ENCODE measurements around the gene EIF4E2.
"Not testable (repeated sequence)": the region's sequence is repeated elsewhere in the genome, so short reads cannot be mapped to it uniquely, and the experiment has no call there.

The EIF4E2 gene

DNA sequence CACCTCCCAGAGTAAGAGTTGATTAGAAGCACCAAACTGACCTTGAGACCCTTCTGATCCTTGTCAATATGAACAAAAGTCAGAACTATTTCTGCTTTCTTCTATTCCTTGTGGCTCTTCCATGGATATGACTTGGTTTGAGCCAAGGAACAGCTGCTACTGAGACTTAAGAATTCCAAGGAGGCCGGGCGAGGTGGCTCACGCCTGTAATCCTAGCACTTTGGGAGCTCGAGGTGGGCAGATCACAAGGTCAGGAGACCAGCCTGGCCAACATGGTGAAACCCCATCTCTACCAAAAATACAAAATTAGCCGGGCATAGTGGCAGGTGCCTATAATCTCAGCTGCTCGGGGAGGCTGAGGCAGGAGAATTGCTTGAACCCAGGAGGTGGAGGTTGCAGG is 20.0 kb downstream of the EIF4E2 start:
- DNase-seq, result not testable (repeated sequence)

GRCh38 chr2:232571026-232571474 is 20.6 kb downstream of the EIF4E2 start:
- no peak for DNase-seq

DNA sequence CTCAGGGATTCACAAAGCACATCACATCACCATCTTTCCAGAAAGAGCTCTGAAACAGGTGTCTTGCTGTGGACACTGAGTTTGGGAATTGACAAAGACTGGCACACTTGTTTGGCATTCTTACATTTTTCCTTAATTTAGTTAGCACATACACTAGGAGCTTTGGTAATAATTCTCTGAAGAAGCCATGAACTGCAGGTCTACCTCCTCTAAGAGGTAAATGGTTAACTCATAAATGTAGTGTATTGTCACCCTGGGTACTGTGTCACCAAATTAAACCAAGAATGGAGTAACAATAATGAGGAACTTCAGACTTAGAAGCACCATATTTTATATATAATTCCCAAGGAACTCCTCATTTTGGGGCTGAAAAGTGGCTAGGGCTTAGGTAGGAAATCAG is 22.6 kb downstream of the EIF4E2 start:
- DNase-seq, result no peak

- no peak for DNase-seq
Measured at GRCh38 chr2:232573771-232574435, 23.4 kb downstream of the EIF4E2 start.

- no peak for DNase-seq
Measured at GRCh38 chr2:232574674-232575403, 24.4 kb downstream of the EIF4E2 start.

- no peak for DNase-seq
Measured at GRCh38 chr2:232575404-232575746, 24.9 kb downstream of the EIF4E2 start.

GRCh38 chr2:232576995-232577394 is 26.5 kb downstream of the EIF4E2 start:
- DNase-seq, result no peak

GRCh38 chr2:232577841-232578240 is 27.4 kb downstream of the EIF4E2 start:
- DNase-seq, result no peak

- no peak for DNase-seq
Measured at GRCh38 chr2:232578626-232579025, 28.1 kb downstream of the EIF4E2 start.

- DNase-seq, result no peak
Measured at GRCh38 chr2:232580648-232580981, 30.1 kb downstream of the EIF4E2 start.

GRCh38 chr2:232581725-232582124 is 31.2 kb downstream of the EIF4E2 start:
- no peak for DNase-seq

GRCh38 chr2:232584238-232584637 is 33.7 kb downstream of the EIF4E2 start:
- no peak for DNase-seq

DNA sequence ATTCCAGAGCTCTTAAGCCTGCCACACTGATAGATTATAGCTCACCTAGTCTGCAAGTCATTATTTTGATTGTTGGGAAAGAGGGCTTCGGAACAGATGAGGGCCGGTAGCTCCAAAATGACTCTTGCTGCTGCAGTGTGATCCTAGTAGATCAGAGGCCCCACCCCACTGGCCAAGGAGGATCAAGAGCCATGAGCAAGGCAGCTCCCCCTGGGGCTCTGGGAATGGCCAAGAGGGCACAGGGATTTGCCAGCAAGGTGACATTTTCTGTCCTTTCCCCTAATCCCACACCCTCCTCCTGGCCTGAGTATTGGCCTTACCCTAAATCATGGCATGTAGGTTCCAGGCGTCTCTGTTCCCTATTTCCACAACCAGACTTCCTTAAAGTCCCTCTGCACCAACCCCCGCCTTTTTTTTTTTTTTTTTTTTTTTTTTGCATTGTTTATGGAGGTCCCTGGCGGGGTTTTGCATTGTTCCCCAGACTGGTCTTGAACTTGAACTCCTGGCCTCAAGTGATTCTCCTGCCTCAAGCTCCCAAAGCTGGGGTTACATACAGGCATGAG is 36.5 kb downstream of the EIF4E2 start:
- DNase-seq, result no peak

GRCh38 chr2:232587512-232587911 is 37.0 kb downstream of the EIF4E2 start:
- no peak for DNase-seq

DNA sequence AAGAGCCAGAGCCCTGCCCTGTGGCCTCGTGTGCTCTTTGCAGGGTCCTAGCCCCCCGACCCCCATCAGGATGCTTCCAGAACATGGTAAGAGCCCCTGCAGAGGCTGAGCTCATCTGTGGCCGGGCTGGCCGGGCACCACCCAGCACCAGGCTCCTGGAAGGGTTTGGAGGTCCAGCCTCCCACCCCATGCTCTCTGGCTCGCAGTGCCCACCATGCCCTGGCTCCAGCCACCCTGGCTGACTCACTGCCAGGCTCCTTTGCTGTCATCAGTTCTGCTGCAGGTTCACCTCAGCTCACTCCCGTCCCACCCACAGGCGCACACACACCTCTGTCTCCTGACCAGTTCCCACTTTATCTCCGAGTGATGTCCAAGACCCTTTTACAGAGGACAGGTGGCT is 37.5 kb downstream of the EIF4E2 start:
- no peak for DNase-seq

- DNase-seq, result no peak
Measured at GRCh38 chr2:232588680-232589585, 38.4 kb downstream of the EIF4E2 start.

- DNase-seq, result no peak
Measured at GRCh38 chr2:232592772-232593395, 42.4 kb downstream of the EIF4E2 start.

GRCh38 chr2:232593982-232594381 is 43.5 kb downstream of the EIF4E2 start:
- no peak for DNase-seq

DNA sequence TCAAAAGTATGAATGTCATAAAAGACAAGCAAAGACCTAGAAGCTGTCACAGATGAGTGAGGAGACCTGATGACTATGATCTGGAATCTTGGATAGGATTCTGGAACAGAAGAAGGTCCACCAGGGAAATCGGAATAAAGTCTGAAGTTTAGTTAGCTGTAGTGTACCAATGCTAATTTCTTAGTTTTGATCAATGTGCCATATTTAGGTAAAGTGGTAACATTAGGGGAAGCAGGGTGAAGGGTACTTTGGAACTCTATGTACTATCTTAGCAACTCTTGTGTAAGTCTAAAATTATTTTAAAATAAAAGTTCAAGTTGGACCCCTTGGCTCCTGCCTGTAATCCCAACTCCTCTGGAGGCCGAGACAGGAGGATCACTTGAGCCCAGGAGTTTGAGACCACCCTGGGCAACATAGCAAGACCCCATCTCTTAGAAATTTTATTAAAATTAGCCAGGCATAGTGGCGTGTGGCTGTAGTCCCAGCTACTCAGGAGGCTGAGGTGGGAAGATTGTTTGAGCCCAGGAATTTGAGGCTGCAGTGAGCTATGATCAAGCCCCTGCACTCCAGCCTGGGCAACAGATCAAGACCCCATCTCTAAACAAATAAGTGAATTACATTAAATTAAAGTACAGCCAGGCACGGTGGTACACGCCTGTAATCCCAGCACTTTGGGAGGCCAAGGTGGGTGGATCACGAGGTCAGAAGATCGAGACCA is 47.0 kb downstream of the EIF4E2 start:
- no peak for DNase-seq

DNA sequence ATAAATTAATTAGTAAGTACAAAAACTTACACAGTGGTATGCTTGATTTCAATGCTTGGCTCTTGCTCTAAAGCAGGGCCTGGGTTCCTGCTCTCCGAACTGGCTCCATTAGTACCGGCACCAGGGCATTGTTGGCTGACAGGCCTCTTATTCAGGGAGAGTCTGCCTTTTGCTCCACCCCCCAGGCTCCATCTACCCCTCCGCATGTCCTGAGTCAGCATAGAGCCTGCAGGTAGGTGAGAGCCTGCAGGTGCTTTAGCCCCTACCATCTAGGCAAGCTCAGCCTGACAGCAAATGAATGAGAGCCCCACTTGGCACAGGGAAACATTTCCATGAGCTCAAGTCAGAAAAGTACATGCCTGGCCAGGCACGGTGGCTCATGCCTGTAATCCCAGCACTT is 47.8 kb downstream of the EIF4E2 start:
- no peak for DNase-seq

DNA sequence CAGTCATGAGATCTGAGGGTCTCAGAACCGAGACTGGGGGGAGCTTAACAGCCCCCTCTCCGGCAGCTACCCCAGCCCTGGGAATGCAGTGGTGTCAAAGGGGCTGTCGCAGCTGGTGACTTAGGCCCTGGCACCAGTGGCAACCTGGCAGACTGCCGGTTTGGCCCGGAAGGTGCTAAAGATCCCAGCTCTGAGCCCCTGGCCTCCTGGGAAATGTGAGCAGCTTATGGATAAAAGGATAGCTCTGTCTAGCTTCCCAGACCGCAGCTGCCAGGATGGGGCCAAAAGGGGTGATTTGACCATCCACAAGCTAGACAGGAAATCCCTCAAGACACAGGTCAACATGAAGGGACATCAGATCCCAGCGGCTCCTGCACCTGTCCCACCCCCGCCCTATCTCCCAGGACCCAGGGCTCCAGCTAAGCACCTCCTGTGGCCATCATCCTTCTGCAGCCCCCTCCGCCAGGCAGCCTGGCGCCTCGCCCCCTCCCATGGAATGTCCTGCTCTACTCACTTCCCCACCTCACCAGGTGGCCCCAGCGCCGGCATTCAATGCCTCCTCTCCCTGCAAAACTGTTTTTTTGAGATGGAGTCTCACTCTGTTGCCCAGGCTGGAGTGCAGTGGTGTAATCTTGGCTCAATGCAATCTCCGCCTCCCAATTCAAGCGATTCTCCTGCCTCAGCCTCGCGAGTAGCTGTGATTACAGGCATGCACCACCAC is 49.7 kb downstream of the EIF4E2 start:
- no peak for DNase-seq

- DNase-seq, result no peak
Measured at GRCh38 chr2:232603283-232603682, 52.8 kb downstream of the EIF4E2 start.

Data from NCI-H1436 (cell line).